T-helper 17 cell (primary cell): ENCODE measurements around the gene RTN4RL1. TPM values are rescaled to one million over a fixed set of nuclear protein-coding genes. Genes with fewer than 3 reads are reported as not detected.

Source experiments
- ATAC-seq: fragments of 150-1000 bp; cut with Tn5 transposase; 2 replicates; pipeline ENCODE4 v1.10.0; 2021; ENCODE audit warnings: mild to moderate bottlenecking, moderate library complexity
- DNase-seq, 3 donors: peaks; one replicate each; pipeline versions ENCODE4 v3.0.0 to v3.0.0-alpha.2; 2020 to 2021
- H3K9me3 ChIP-seq: one replicate; pipeline ENCODE4 v1.7.0; 2013; ENCODE audit warnings: low read length, mild to moderate bottlenecking; ENCODE audit not compliant: control insufficient read depth, poor library complexity, severe bottlenecking
- H3K27ac Mint-ChIP-seq: one replicate; pipeline ENCODE4 v1.8.0; 2022; ENCODE audit warnings: mild to moderate bottlenecking, moderate library complexity, mixed read lengths
- H3K27me3 Mint-ChIP-seq: one replicate; pipeline ENCODE4 v1.8.0; 2022; ENCODE audit warnings: mixed read lengths
- H3K36me3 Mint-ChIP-seq: one replicate; pipeline ENCODE4 v1.8.0; 2022; ENCODE audit warnings: low read depth, mixed read lengths
- H3K4me1 Mint-ChIP-seq: one replicate; pipeline ENCODE4 v1.8.0; 2022; ENCODE audit warnings: mild to moderate bottlenecking, mixed read lengths
- H3K4me3 Mint-ChIP-seq: one replicate; pipeline ENCODE4 v1.8.0; 2022; ENCODE audit warnings: mild to moderate bottlenecking, moderate library complexity, mixed read lengths
- total RNA-seq, 4 donors: library from RNA in 2 of 4; stranded (reverse) in 2 of 4; gene quantifications; one replicate each; pipeline ENCODE4 v1.2.3 and lab custom pipeline; 2022 to 2026

RTN4RL1 gene
- total RNA-seq, 2 donors from 2014 or later, result 0.21 to 0.90 TPM

GRCh38 chr17:1915889-1916288 lies 109.2 kb downstream of the RTN4RL1 start:
- no peaks in the 10 kb centered on the region for H3K9me3 ChIP-seq
- Mint-ChIP-seq H3K27ac (no peak overlapping the region), H3K4me1 (no peaks in the 10 kb centered on the region), H3K27me3 (peaks cover 28% of the 10 kb centered on the region), H3K4me3 (no peak overlapping the region), H3K36me3 (peaks cover 2% of the 10 kb centered on the region)
- no peak for ATAC-seq
- DNase-seq, result no peak

DNA sequence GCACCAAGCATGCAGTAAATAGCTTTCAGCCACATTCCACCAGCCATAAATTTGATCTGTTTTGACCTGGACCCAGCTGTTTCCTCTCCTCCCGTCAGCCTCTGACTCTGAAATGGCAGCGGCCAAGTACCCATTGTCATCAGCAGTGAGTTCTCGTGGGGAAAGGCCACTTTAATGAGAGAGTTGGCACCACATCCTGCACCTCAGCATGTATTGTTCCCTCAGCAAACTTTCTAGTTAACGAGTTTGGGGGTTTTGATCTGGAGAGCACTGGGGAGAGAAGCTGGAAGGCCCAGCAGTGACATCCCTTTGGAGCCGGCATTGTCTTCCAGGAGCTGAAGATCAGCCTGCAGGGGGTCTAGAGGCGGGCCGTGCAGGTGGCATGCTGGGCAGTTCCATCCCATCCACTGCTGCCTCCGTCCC lies 110.5 kb downstream of the RTN4RL1 start:
- H3K4me3 Mint-ChIP-seq, result no peak overlapping the region
- no peaks in the 10 kb centered on the region for H3K9me3 ChIP-seq
- ATAC-seq, result no peak

DNA sequence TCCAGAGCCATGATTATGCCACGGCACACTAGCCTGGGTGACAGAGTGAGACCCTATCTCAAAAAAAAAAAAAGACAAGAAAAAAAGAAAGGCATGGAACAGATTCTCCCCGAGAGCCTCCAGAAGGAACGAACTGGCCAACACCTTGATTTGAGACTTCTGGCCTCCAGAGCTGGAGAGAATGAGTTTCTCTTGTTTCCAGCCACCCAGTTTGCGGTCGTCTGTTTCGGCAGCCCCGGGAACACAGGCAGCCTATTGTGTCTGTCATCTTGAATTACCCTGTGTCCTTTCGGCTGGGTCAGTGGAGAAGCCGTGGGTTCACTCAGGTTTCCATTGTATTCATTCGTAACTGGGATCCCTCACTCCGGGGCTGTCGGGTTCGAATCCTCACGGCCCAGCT lies 111.4 kb downstream of the RTN4RL1 start:
- H3K36me3 Mint-ChIP-seq, result peaks cover 2% of the 10 kb centered on the region
- H3K4me3 Mint-ChIP-seq, result no peak overlapping the region
- DNase-seq, result no peak
- no peak for ATAC-seq
- no peaks in the 10 kb centered on the region for H3K9me3 ChIP-seq
- H3K4me1 Mint-ChIP-seq, result peaks cover 3% of the 10 kb centered on the region
- no peak overlapping the region for H3K27ac Mint-ChIP-seq
- peaks cover 41% of the 10 kb centered on the region for H3K27me3 Mint-ChIP-seq

More for the DNA sequence above, 110.5 kb downstream of the RTN4RL1 start:
- Mint-ChIP-seq H3K4me1 (no peaks in the 10 kb centered on the region), H3K27ac (no peak overlapping the region), H3K36me3 (peaks cover 2% of the 10 kb centered on the region), H3K27me3 (peaks cover 32% of the 10 kb centered on the region)
- DNase-seq, result no peak

- Mint-ChIP-seq H3K36me3 (peaks cover 2% of the 10 kb centered on the region), H3K4me3 (no peak overlapping the region), H3K27ac (no peak overlapping the region), H3K4me1 (peaks cover 8% of the 10 kb centered on the region), H3K27me3 (peaks cover 48% of the 10 kb centered on the region)
- DNase-seq, result no peak
- ATAC-seq, result no peak
- no peaks in the 10 kb centered on the region for H3K9me3 ChIP-seq
Observed at GRCh38 chr17:1912146-1912545, 113.0 kb downstream of the RTN4RL1 start.

- H3K4me1 Mint-ChIP-seq, result peaks cover 12% of the 10 kb centered on the region
- peaks cover 56% of the 10 kb centered on the region for H3K27me3 Mint-ChIP-seq
- H3K27ac Mint-ChIP-seq, result no peak overlapping the region
- no peak for ATAC-seq
- H3K36me3 Mint-ChIP-seq, result no peaks in the 10 kb centered on the region
- no peak overlapping the region for H3K4me3 Mint-ChIP-seq
- DNase-seq, result no peak
- no peaks in the 10 kb centered on the region for H3K9me3 ChIP-seq
Observed at GRCh38 chr17:1909985-1910384, 115.1 kb downstream of the RTN4RL1 start.

DNA sequence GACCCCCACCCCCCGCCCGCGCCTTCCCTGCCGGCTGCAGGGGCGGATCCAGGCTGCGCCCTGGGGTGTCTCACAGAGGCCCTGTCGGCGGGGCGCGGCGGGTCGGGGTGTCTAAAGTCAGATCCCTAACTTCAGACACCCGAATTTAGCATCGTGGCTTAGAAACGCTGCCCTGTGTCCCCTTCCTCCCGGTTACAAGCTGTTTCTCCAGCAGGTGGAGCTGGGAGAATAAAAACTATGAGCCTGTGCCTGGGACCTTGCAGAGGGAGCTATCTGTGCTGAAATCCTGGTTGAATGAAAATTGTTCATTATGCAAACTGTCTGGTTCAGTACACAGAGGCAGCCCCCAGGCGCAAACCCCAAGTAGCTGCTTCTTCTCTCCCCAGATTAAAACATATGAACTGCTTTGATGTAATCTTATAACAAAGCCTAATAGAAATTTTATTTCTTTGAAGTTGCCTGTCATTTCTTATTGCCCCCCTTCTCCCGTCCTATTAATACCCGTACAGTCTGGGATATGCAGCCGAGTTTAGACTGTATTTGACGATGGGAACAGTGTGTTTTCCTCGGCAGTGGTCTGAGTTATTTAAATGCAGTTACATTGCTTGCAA lies 116.3 kb downstream of the RTN4RL1 start:
- ATAC-seq (peak; percentile 57), DNase-seq (no peak)
- no peaks in the 10 kb centered on the region for H3K9me3 ChIP-seq
- Mint-ChIP-seq H3K4me1 (peaks cover 12% of the 10 kb centered on the region), H3K27me3 (peaks cover 61% of the 10 kb centered on the region), H3K4me3 (peak overlapping the region; percentile 67), H3K36me3 (no peaks in the 10 kb centered on the region), H3K27ac (no peak overlapping the region)

DNA sequence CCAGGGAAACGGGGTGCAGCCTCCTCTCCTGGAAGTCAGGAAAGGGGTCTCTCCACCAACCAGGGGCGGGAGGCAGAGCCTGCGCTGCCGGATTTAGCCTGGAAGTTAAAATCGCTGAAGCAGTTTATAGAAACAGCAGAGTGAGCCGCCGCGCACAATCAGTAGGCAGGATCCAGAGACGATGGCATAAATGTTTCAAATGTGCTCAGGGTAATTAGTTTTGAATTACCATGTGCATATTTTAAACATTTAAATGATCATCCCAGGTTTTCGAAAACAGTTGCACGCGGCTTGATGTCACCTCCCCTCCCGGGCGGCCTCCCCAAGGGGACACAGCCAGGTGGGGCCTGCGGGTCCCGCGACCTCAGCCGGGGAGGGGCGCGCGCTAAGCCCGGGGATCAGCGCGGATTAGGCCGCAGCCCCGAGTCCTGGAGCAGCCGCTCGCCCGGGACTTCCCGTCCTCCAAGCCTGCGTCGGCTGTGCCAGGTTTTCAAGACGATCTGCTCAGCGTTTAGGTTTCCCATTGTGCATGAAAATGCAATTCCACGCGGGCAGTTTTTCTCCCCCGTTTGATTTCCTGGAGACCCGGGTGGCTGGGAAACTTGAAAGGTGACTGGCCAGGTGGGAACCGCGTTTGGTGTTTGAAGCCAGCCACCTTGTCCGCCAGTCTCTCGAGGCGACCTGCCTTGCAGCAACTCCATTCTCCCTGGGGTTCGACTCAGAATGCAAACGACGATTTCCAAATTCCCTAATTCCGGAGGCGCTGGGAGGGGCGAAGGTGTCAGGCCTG lies 117.0 kb downstream of the RTN4RL1 start:
- peak; percentile 74 for ATAC-seq

GRCh38 chr17:1907216-1907631 lies 117.9 kb downstream of the RTN4RL1 start:
- Mint-ChIP-seq H3K36me3 (no peaks in the 10 kb centered on the region), H3K27ac (no peak overlapping the region), H3K4me3 (peak overlapping the region; percentile 49), H3K4me1 (peaks cover 14% of the 10 kb centered on the region), H3K27me3 (peaks cover 56% of the 10 kb centered on the region)
- no peak for ATAC-seq
- H3K9me3 ChIP-seq, result no peaks in the 10 kb centered on the region
- no peak for DNase-seq

More for the DNA sequence above, 117.0 kb downstream of the RTN4RL1 start:
- no peak for DNase-seq
- peak overlapping the region; percentile 67 for H3K4me3 Mint-ChIP-seq
- H3K27me3 Mint-ChIP-seq, result peaks cover 61% of the 10 kb centered on the region
- H3K36me3 Mint-ChIP-seq, result no peaks in the 10 kb centered on the region
- no peaks in the 10 kb centered on the region for H3K9me3 ChIP-seq
- H3K27ac Mint-ChIP-seq, result no peak overlapping the region
- H3K4me1 Mint-ChIP-seq, result peaks cover 13% of the 10 kb centered on the region

- no peak for ATAC-seq
- H3K9me3 ChIP-seq, result no peaks in the 10 kb centered on the region
- no peak for DNase-seq
- Mint-ChIP-seq H3K4me1 (peaks cover 14% of the 10 kb centered on the region), H3K36me3 (no peaks in the 10 kb centered on the region), H3K27ac (no peak overlapping the region), H3K4me3 (no peak overlapping the region), H3K27me3 (peaks cover 50% of the 10 kb centered on the region)
Observed at GRCh38 chr17:1906662-1907101, 118.5 kb downstream of the RTN4RL1 start.

- H3K27ac Mint-ChIP-seq, result no peak overlapping the region
- DNase-seq (no peak), ATAC-seq (no peak)
- H3K4me1 Mint-ChIP-seq, result peaks cover 14% of the 10 kb centered on the region
- no peaks in the 10 kb centered on the region for H3K36me3 Mint-ChIP-seq
- peaks cover 47% of the 10 kb centered on the region for H3K27me3 Mint-ChIP-seq
- H3K9me3 ChIP-seq, result no peaks in the 10 kb centered on the region
- peak overlapping the region; percentile 36 for H3K4me3 Mint-ChIP-seq
Observed at GRCh38 chr17:1905190-1905913, 119.8 kb downstream of the RTN4RL1 start.

- no peak overlapping the region for H3K4me3 Mint-ChIP-seq
- peaks cover 14% of the 10 kb centered on the region for H3K4me1 Mint-ChIP-seq
Observed at GRCh38 chr17:1904273-1905182, 120.6 kb downstream of the RTN4RL1 start.

GRCh38 chr17:1899403-1900000 lies 125.6 kb downstream of the RTN4RL1 start:
- Mint-ChIP-seq H3K36me3 (peaks cover 3% of the 10 kb centered on the region), H3K4me1 (peaks cover 2% of the 10 kb centered on the region), H3K4me3 (no peak overlapping the region), H3K27me3 (peaks cover under 1% of the 10 kb centered on the region), H3K27ac (no peak overlapping the region)
- no peak for ATAC-seq
- no peaks in the 10 kb centered on the region for H3K9me3 ChIP-seq
- DNase-seq, result no peak

More at GRCh38 chr17:1904273-1905182, 120.6 kb downstream of the RTN4RL1 start:
- Mint-ChIP-seq H3K36me3 (no peaks in the 10 kb centered on the region), H3K27ac (no peak overlapping the region), H3K27me3 (peaks cover 42% of the 10 kb centered on the region)
- ATAC-seq (no peak), DNase-seq (no peak)
- no peaks in the 10 kb centered on the region for H3K9me3 ChIP-seq
